ENCODE results near the gene GP1BB.

Gene GP1BB

DNA sequence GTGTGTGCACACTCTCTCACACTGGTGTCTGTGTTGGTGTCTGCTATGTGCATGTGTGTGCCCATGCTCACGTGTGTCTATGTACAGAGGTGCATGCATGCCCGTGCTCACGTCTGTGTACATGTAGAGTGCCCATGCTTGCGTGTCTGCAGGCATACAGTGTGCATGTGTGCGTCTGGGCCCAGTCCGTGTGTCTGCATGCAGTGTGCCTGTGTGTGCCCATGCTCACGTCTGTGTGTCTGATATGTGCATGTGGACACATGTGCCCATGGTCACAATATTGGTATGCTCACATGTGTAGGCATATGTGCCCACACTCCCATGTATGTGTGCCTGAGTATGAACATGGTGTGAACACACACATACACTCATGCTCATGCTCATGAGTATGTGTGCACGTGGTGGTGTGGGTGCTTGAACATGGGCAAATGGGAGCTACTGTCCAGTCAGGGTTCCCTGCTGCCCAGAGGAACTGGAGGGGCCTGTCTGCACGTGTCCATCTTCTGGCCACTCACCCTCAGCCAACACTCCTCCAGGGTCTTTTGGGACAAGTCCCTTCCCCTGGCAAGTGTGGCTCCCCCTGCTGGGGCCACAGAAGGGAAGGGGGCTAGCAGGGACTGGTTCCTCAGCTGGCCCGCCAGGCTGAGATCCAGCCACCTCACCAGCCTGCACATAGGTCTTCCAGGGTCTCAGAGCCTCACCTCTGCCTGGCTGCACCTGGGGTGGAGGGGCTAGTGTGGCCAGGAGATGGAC lies 29.9 kb downstream of the GP1BB start:
- TF ChIP-seq, protein P1, sequence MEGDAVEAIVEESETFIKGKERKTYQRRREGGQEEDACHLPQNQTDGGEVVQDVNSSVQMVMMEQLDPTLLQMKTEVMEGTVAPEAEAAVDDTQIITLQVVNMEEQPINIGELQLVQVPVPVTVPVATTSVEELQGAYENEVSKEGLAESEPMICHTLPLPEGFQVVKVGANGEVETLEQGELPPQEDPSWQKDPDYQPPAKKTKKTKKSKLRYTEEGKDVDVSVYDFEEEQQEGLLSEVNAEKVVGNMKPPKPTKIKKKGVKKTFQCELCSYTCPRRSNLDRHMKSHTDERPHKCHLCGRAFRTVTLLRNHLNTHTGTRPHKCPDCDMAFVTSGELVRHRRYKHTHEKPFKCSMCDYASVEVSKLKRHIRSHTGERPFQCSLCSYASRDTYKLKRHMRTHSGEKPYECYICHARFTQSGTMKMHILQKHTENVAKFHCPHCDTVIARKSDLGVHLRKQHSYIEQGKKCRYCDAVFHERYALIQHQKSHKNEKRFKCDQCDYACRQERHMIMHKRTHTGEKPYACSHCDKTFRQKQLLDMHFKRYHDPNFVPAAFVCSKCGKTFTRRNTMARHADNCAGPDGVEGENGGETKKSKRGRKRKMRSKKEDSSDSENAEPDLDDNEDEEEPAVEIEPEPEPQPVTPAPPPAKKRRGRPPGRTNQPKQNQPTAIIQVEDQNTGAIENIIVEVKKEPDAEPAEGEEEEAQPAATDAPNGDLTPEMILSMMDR (IDR thresholded peaks at IDR 0.05; ENCODE audit: low read depth, low read length), result peak; percentile 0; the same call in 1 of the 2 replicates

DNA sequence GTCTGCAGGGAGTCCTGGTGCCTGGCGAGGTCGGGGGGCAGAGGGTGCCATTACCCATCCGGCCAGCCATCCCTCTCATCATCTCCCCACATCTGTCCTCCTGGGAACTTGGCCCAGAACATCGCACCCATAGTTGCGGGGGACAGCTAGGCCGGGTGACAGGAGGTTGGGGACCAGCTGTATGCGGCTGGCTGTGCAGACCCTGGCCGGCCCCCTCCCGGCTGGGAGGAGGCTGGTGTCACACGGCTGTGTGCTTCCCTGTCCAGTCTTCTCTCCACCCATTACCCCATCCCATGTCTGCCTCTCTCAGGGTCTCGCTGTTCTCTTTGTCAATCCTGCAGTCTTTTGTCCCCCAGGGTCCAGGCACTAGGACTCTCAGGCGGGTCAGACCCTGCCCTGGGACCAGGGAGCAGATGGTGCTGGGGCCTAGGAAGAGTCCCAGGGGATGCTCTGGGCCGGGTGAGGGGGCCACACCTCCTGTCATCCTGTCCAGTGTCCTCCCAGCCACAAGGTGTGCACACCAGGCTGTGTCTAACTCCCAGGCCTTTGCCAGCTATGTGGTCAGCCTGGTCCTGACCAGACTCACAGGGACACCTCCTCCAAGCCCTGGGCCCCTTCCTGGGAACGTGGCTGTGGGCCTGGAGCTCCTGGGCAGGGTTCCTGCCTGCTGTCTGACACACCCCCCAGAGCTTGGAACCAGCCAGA lies 30.8 kb downstream of the GP1BB start:
- TF ChIP-seq, protein P1 (IDR thresholded peaks at IDR 0.05; ENCODE audit: low read depth, low read length), result no peak
- no peak for DNase-seq (ENCODE audit: extremely low read depth, low read depth)

More for the DNA sequence above, 29.9 kb downstream of the GP1BB start:
- no peak for DNase-seq (ENCODE audit: extremely low read depth, low read depth)

DNA sequence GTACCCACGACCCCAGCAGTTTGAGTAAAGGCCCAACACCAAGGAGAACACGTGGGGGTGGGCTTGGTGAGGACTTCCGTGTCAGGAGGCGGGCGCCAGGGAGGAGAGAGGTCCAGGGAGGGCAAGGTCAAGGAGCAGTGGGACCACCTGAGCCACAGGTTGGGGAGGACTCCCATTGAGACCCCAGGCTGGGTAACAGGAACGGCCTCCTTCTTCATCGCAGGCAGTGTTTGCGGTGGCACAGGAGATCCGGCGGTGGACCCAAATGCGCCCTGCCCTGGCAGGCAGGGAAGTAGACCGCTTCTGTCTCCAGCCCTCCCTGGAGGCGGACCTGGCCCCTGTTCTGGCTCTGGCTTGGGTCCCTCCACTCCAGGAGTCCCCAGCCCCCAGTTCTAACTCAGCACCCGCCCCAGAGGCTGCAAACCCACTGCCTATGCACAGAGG lies 31.4 kb downstream of the GP1BB start:
- no peak for DNase-seq (ENCODE audit: extremely low read depth, low read depth)
- TF ChIP-seq, protein P1 (IDR thresholded peaks at IDR 0.05; ENCODE audit: low read depth, low read length), result no peak

DNA sequence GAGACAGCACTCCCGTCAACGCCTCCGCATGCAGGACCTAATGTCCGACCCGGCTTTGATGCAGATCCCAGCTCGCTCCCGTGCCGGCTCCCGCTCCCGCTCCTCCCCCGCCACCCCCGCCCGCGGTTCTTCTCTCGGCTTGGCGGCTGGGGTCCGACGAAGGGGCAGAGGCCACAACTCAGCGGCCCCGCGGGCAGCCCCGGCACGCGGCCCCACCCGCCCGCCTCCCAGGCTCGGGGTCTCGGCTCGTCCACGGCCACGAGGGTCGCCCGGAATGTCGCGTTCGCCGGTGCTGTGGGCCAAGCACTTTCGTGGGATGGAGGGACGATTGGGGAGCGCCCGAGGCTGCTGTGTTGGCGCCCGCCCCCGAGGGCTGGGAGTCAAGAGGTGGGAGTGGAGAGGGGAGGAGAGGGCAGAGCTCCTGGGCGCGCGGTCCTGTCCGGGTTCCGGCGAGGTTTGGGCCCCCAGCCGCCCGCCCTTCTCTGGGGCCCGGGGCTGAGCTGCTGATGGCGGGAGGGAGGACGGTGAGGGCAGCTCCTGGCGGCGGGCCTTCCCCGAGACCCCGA lies 31.9 kb downstream of the GP1BB start:
- no peak for DNase-seq (ENCODE audit: extremely low read depth, low read depth)
- TF ChIP-seq, protein P1 (IDR thresholded peaks at IDR 0.05; ENCODE audit: low read depth, low read length), result no peak

DNA sequence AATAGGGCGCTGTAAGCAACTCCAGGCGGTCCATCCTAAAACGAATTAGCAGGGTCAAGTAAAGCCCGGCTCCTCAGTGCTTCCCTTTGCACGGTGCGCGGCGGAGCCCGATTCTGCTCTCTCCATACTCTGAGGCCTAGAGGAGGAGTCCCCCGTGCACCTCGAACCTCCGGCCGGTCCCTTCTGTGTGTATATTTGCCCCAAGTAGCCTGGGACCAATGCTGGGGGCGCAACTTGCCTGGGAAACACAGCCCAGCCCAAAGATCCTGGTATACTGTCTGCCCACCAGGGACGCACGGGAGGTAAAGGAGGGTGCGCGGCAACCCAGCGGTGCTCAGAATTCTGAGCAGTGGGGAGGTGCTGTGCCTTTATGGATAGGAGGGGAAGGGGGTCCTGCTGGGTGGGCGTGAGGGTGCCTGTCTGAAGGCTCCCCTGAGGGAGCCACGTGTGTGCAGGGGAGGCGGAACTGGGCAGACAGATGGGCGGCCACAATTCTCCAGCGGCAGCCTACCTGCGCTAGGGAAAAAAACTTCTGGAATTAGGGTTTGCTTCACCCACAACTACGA lies 32.5 kb downstream of the GP1BB start:
- TF ChIP-seq, protein P1 (IDR thresholded peaks at IDR 0.05; ENCODE audit: low read depth, low read length), result no peak
- no peak for DNase-seq (ENCODE audit: extremely low read depth, low read depth)

DNA sequence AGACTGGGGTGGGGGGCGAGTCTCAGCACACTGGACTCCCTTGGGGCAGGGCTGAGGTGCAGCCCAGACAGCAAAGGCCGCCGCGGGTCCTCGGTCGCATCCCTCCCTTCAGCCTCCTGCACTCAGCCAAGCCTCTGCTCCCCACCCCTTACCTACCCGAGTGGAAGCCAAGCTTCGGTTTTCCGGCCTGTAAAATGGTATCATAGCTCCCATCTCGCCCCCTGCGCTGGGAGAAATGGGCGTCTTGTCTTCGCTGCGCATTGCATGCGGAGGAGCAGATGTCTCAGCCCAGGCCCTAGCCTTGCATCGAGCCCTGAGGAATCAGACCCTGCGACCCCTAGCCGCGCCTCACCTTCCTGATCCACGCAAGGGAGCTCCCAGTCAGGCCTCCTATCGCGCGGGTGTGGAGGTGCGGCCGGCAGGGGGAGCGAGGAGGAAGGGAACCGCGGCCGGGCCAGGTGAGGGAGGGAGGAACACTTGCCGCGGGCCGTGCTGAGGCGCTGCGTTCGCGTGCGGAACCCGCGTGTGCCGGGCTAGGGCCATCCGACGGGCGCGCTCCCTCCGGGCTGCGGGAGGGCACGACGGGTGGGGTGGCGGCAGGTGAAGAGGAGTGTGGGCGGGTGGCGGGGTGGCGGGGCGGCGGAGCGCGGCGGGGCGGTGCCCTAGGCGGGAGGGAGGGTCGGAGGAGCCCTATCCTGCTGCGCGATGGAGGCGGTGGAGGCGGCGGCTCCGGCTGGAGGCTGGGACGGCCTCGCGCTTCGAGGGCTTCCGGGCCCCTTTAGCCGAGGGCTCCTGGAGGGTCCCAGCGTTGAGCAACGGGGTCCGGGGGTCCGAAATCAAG lies 33.2 kb downstream of the GP1BB start:
- TF ChIP-seq, protein P1 (IDR thresholded peaks at IDR 0.05; ENCODE audit: low read depth, low read length), result peak; percentile 40

More for the DNA sequence above, 33.2 kb downstream of the GP1BB start:
- no peak for DNase-seq (ENCODE audit: extremely low read depth, low read depth)
